Activated T-cell treated with anti-CD3 and anti-CD28 coated beads, Interleukin-2, amount 50 U/mL, for 72 hours (primary cell): ENCODE results near the gene DES. TPM values are rescaled to one million over a fixed set of nuclear protein-coding genes. Genes with fewer than 3 reads are reported as not detected.

Experiments
- ATAC-seq, 2 donors: fragments of 150-1000 bp; cut with Tn5 transposase; replicated peaks in 1 of 2; 2 replicates each; pipeline ENCODE4 v1.10.0; 2021; ENCODE audit warnings: moderate library complexity in 2 of 2, mild to moderate bottlenecking in 1 of 2
- DNase-seq, 2 donors: peaks; one replicate each; pipeline ENCODE4 v3.0.0; 2021 to 2022; ENCODE audit warnings: mixed read lengths in 1 of 2
- H3K27ac Mint-ChIP-seq: one replicate; pipeline ENCODE4 v1.8.0; 2022; ENCODE audit warnings: mild to moderate bottlenecking, moderate library complexity, mixed read lengths
- H3K27me3 Mint-ChIP-seq: one replicate; pipeline ENCODE4 v1.8.0; 2022; ENCODE audit warnings: low read depth, mixed read lengths
- H3K36me3 Mint-ChIP-seq, 2 donors: one replicate each; pipeline ENCODE4 v1.8.0; 2022; ENCODE audit warnings: mixed read lengths in 2 of 2, mild to moderate bottlenecking in 1 of 2; ENCODE audit not compliant: insufficient read depth in 2 of 2
- H3K4me1 Mint-ChIP-seq: one replicate; pipeline ENCODE4 v1.8.0; 2022; ENCODE audit warnings: low read depth, mixed read lengths
- H3K4me3 Mint-ChIP-seq, 2 donors: one replicate each; pipeline ENCODE4 v1.8.0; 2022; ENCODE audit warnings: mild to moderate bottlenecking in 2 of 2, mixed read lengths in 2 of 2, moderate library complexity in 2 of 2
- H3K9me3 Mint-ChIP-seq, 2 donors: one replicate each; pipeline ENCODE4 v1.8.0; 2022; ENCODE audit warnings: mixed read lengths in 2 of 2
- total RNA-seq, 2 donors: library from RNA; stranded (reverse); gene quantifications; one replicate each; pipeline ENCODE4 v1.2.3, GENCODE V29; 2022

The DES gene
- total RNA-seq, 2 donors from 2014 or later: 0.10 TPM; not detected in 1

GRCh38 chr2:219416938-219417337, 1.2 kb upstream of the DES start:
- Mint-ChIP-seq H3K4me3 (no peak overlapping the region), H3K27me3 (peaks cover 30% of the 10 kb centered on the region)
- ATAC-seq: no peak

GRCh38 chr2:219417374-219417773, 803 bp upstream of the DES start:
- peaks cover 30% of the 10 kb centered on the region for H3K27me3 Mint-ChIP-seq
- ATAC-seq (no peak), DNase-seq (no peak)
- peaks cover 0 to 1% of the 10 kb centered on the region in 2 donors for H3K9me3 Mint-ChIP-seq
- H3K36me3 Mint-ChIP-seq: no peaks in the 10 kb centered on the region
- H3K4me3 Mint-ChIP-seq: no peak overlapping the region
- no peaks in the 10 kb centered on the region for H3K4me1 Mint-ChIP-seq
- H3K27ac Mint-ChIP-seq: no peak overlapping the region

More at GRCh38 chr2:219416938-219417337, 1.2 kb upstream of the DES start:
- DNase-seq: no peak
- Mint-ChIP-seq H3K9me3 (peaks cover 0 to 1% of the 10 kb centered on the region in 2 donors), H3K36me3 (no peaks in the 10 kb centered on the region), H3K4me1 (no peaks in the 10 kb centered on the region), H3K27ac (no peak overlapping the region)

- H3K27me3 Mint-ChIP-seq: peaks cover 30% of the 10 kb centered on the region
- H3K27ac Mint-ChIP-seq: no peak overlapping the region
- no peaks in the 10 kb centered on the region for H3K36me3 Mint-ChIP-seq
- H3K4me3 Mint-ChIP-seq: no peak overlapping the region
- no peaks in the 10 kb centered on the region for H3K9me3 Mint-ChIP-seq
- DNase-seq: no peak
- H3K4me1 Mint-ChIP-seq: no peaks in the 10 kb centered on the region
- ATAC-seq: no peak
These were observed 791 bp downstream of the DES start for GRCh38 chr2:219419012-219419324.

GRCh38 chr2:219419331-219420197, 1.4 kb downstream of the DES start:
- ATAC-seq (no peak), DNase-seq (no peak)
- Mint-ChIP-seq H3K36me3 (no peaks in the 10 kb centered on the region), H3K4me3 (no peak overlapping the region), H3K4me1 (no peaks in the 10 kb centered on the region), H3K27ac (no peak overlapping the region), H3K27me3 (peaks cover 30% of the 10 kb centered on the region), H3K9me3 (no peaks in the 10 kb centered on the region)

- Mint-ChIP-seq H3K9me3 (no peaks in the 10 kb centered on the region), H3K36me3 (no peaks in the 10 kb centered on the region), H3K27me3 (peaks cover 27% of the 10 kb centered on the region), H3K4me1 (no peaks in the 10 kb centered on the region), H3K4me3 (no peak overlapping the region), H3K27ac (no peak overlapping the region)
- DNase-seq (no peak), ATAC-seq (no peak)
These were observed 2.5 kb downstream of the DES start for GRCh38 chr2:219420687-219421086.

- no peak overlapping the region for H3K27ac Mint-ChIP-seq
- DNase-seq (no peak), ATAC-seq (no peak)
- H3K4me1 Mint-ChIP-seq: no peaks in the 10 kb centered on the region
- no peak overlapping the region for H3K4me3 Mint-ChIP-seq
- no peaks in the 10 kb centered on the region for H3K36me3 Mint-ChIP-seq
- peaks cover 24% of the 10 kb centered on the region for H3K27me3 Mint-ChIP-seq
- H3K9me3 Mint-ChIP-seq: no peaks in the 10 kb centered on the region
These were observed 3.1 kb downstream of the DES start for GRCh38 chr2:219421323-219421722.

GRCh38 chr2:219422952-219423534, 4.9 kb downstream of the DES start:
- H3K27me3 Mint-ChIP-seq: peaks cover 20% of the 10 kb centered on the region
- ATAC-seq: no peak

GRCh38 chr2:219423652-219424377, 5.6 kb downstream of the DES start:
- DNase-seq (no peak), ATAC-seq (no peak)
- no peak overlapping the region for H3K4me3 Mint-ChIP-seq
- H3K4me1 Mint-ChIP-seq: no peaks in the 10 kb centered on the region
- H3K27me3 Mint-ChIP-seq: peaks cover 18% of the 10 kb centered on the region
- no peak overlapping the region for H3K27ac Mint-ChIP-seq
- H3K9me3 Mint-ChIP-seq: no peaks in the 10 kb centered on the region
- no peaks in the 10 kb centered on the region for H3K36me3 Mint-ChIP-seq

More at GRCh38 chr2:219422952-219423534, 4.9 kb downstream of the DES start:
- Mint-ChIP-seq H3K4me1 (no peaks in the 10 kb centered on the region), H3K36me3 (no peaks in the 10 kb centered on the region), H3K9me3 (no peaks in the 10 kb centered on the region), H3K27ac (no peak overlapping the region), H3K4me3 (no peak overlapping the region)
- DNase-seq: no peak

GRCh38 chr2:219425238-219426067, 7.3 kb downstream of the DES start:
- DNase-seq (no peak), ATAC-seq (no peak)
- H3K9me3 Mint-ChIP-seq: no peaks in the 10 kb centered on the region
- no peak overlapping the region for H3K27ac Mint-ChIP-seq
- no peak overlapping the region for H3K4me3 Mint-ChIP-seq
- no peaks in the 10 kb centered on the region for H3K4me1 Mint-ChIP-seq
- peaks cover 5% of the 10 kb centered on the region for H3K27me3 Mint-ChIP-seq
- no peaks in the 10 kb centered on the region for H3K36me3 Mint-ChIP-seq

GRCh38 chr2:219426068-219426443, 7.9 kb downstream of the DES start:
- Mint-ChIP-seq H3K36me3 (no peaks in the 10 kb centered on the region), H3K27ac (no peak overlapping the region), H3K4me3 (no peak overlapping the region), H3K27me3 (peaks cover 5% of the 10 kb centered on the region), H3K4me1 (no peaks in the 10 kb centered on the region), H3K9me3 (no peaks in the 10 kb centered on the region)
- DNase-seq: no peak
- no peak for ATAC-seq

GRCh38 chr2:219426534-219427136, 8.5 kb downstream of the DES start:
- Mint-ChIP-seq H3K27ac (no peak overlapping the region), H3K27me3 (peaks cover 5% of the 10 kb centered on the region), H3K4me3 (no peak overlapping the region), H3K36me3 (no peaks in the 10 kb centered on the region), H3K4me1 (no peaks in the 10 kb centered on the region), H3K9me3 (no peaks in the 10 kb centered on the region)
- no peak for DNase-seq
- no peak for ATAC-seq

- Mint-ChIP-seq H3K27me3 (peaks cover 5% of the 10 kb centered on the region), H3K4me1 (no peaks in the 10 kb centered on the region), H3K9me3 (no peaks in the 10 kb centered on the region), H3K4me3 (no peak overlapping the region), H3K36me3 (no peaks in the 10 kb centered on the region), H3K27ac (no peak overlapping the region)
- ATAC-seq (no peak), DNase-seq (no peak)
These were observed 10.3 kb downstream of the DES start for GRCh38 chr2:219428469-219428868.
